ENCODE data around the gene CSPG4. TPM values are rescaled to one million over a fixed set of nuclear protein-coding genes. Genes with fewer than 3 reads are reported as not detected.

Gene CSPG4
- total and polyA plus RNA-seq, 2 of the 13 experiments (the other 11 are each of a cell fraction or from before 2014, with no cell fraction given), result 0.01 to 0.04 TPM

DNA sequence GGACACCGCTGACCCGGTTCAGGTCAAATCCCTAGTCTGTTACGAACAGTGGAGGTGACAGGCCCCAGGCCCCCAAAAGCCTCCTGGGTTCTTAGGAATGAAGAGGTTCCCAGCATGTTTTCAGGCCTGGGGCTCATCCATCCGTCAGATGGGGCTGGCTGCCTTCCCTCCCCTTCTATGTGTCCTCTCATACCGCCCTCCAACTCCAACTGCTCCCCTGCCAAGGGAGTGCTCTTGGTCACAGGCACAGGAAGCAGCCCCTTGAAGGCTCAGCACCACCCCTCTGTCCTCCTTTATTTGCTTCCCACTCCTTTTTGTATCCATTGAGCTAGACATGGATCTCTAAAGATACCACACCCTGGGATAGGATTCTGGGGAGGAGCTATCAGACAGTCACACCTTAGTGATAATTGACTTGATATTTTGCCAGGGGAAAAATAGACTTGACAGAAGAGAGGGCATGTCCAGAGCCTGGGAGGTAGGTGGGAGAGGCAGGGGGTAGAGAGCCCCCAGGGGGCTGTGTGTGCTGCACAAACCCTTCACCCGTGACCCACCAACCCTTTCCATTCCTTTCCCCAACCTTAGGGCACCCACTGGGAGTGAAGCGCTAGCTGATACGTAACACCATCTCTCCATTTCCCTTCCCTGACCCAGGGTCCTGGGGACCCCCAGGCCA lies 10.7 kb upstream of the CSPG4 start:
- no peaks in the 10 kb centered on the region for H4K20me1 ChIP-seq (ENCODE audit: insufficient read depth, low read length)
- DNase-seq (ENCODE audit: low spot score) (no peak), FAIRE-seq (no peak), ATAC-seq (no peak)
- intact Hi-C loops (cut with micrococcal nuclease; ENCODE audit: unreplicated experiment) (loop anchor here (10.0 kb wide), 1 partner anchor 201 kb away; no protein-coding TSS in a partner anchor), in situ Hi-C loops (cut with HindIII; ENCODE audit: extremely low pct_ligation_motif_present, low pct_unique_long_range_greater_than_20kb) (loop anchor here (10.0 kb wide), 2 partner anchors 81 to 201 kb away; no protein-coding TSS in a partner anchor)
- CTCF ChIA-PET (ENCODE audit: low intra/inter-chr PET ratio, low total read pairs), result interaction anchor here (0.9 kb wide), 1 partner anchor 10 kb away, joined by 3 read pairs; no protein-coding TSS in a partner anchor
- H3K9me3 ChIP-seq (ENCODE audit: low read length), result no peaks in the 10 kb centered on the region
- H3K4me3 ChIP-seq (replicated peaks in 1 of 3; ENCODE audit: insufficient read depth in 1 of 3, low read depth in 2 of 3, low read length in 3 of 3), result peak overlapping the region in 1 of 3 experiments; percentile 60; a peak in 2 of 6 replicates
- peaks cover 0 to 6% of the 10 kb centered on the region in 2 experiments; a peak in 2 of 5 replicates for H3K27me3 ChIP-seq (ENCODE audit: control insufficient read depth in 1 of 2, insufficient read depth in 2 of 2, low read length in 2 of 2)
- no TSS peak for BruUV-seq (replicated peaks)
- WGBS (ENCODE audit: low lambda C conversion rate), result 50% methylated on average over 7 of the region's 8 CpGs
- H3K36me3 ChIP-seq (replicated peaks in 1 of 2; ENCODE audit: control insufficient read depth in 1 of 2, insufficient read depth in 2 of 2, low read length in 2 of 2), result no peaks in the 10 kb centered on the region
- H3K9ac ChIP-seq (ENCODE audit: insufficient read depth, low read depth, low read length), result peak overlapping the region; percentile 82; the same call in 1 of the 2 replicates
- POLR2A ChIA-PET, result interaction anchor here (0.9 to 1.3 kb wide), 3 partner anchors 83 to 120 kb away, joined by 3 to 4 read pairs (median 4); partner anchors contain the start of genes IMP3, SNUPN and UBE2Q2
- no peaks in the 10 kb centered on the region for H3K79me2 ChIP-seq (ENCODE audit: insufficient read depth, low read length)
- TF ChIP-seq GPN1 (CRISPR knock-in tag; IDR thresholded peaks at IDR 0.05; ENCODE audit: borderline replicate concordance), result no peak
- 0 out of 2 replicates have a peak, but pooled peaks have one; percentile 23 for TF ChIP-seq CHD4 (IDR thresholded peaks at IDR 0.05; ENCODE audit: borderline replicate concordance, low read length)
- H3K4me2 ChIP-seq (ENCODE audit: low read depth, low read length), result peak overlapping the region; percentile 87
- peaks cover 27% of the 10 kb centered on the region for H3K4me1 ChIP-seq (ENCODE audit: insufficient read depth, low read length)
- H2AFZ ChIP-seq (ENCODE audit: low read length), result no peak overlapping the region
- peak overlapping the region; percentile 34 for H3K27ac ChIP-seq (ENCODE audit: extremely low read length, insufficient read depth, low read length)

DNA sequence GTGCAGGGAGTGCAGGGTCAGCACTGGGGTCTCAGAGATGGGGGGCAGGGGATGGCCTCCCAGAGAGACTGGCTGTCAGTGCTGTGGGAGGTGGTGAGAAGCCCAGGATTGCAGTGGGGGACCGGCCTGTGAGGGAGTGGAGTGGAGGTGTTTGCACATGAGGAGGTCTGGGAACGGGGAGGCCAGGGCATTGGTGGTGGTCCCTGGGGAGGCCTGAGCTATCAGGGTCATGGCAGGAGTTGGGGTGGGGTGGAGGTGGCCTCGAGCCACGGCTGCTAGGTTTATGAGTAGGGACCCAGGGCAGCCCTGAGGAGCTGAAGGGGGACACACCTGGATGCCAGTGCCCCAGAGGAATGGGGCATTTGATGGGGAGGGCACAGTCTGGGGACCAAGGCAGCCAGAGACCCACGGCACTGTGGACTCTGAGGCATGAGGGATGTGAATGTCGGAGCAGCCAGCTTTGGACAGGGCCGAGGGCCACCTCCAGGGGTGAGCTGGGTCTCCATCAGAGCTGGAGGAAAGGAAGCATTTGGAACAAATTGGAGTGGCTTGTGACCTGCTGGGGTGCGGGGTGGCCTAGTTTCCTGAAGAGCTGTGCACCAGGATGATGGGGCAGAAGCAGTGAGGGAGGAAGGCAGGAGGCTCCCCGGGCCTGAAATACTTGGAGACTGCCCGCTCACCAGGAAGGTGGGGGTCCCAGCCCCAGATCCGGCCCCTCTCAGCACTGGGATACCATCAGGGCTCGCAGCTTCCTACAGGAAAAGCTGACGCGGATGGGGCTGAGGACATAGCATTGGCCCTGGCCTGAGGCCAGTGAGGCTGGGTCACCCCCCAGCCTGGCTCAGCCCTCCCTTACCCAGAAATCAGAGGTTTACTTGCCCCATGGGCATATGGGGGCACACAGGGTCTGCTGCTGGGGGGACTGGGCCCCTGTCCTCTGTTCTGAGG lies 9.5 kb upstream of the CSPG4 start:
- H3K36me3 ChIP-seq (replicated peaks in 1 of 2; ENCODE audit: control insufficient read depth in 1 of 2, insufficient read depth in 2 of 2, low read length in 2 of 2), result no peaks in the 10 kb centered on the region
- H3K9ac ChIP-seq (ENCODE audit: insufficient read depth, low read depth, low read length), result no peak overlapping the region
- DNase-seq (ENCODE audit: low spot score), result no peak
- H2AFZ ChIP-seq (ENCODE audit: low read length), result no peak overlapping the region
- no peaks in the 10 kb centered on the region for H4K20me1 ChIP-seq (ENCODE audit: insufficient read depth, low read length)
- intact Hi-C loops (cut with micrococcal nuclease; ENCODE audit: unreplicated experiment) (loop anchor here (10.0 kb wide), 1 partner anchor 203 kb away; no protein-coding TSS in a partner anchor), in situ Hi-C loops (cut with HindIII; ENCODE audit: extremely low pct_ligation_motif_present, low pct_unique_long_range_greater_than_20kb) (loop anchor here (10.0 kb wide), 2 partner anchors 83 to 203 kb away; no protein-coding TSS in a partner anchor)
- no peaks in the 10 kb centered on the region for H3K9me3 ChIP-seq (ENCODE audit: low read length)
- H3K4me1 ChIP-seq (ENCODE audit: insufficient read depth, low read length), result peaks cover 27% of the 10 kb centered on the region
- H3K27ac ChIP-seq (ENCODE audit: extremely low read length, insufficient read depth, low read length), result no peak overlapping the region
- no peaks in the 10 kb centered on the region for H3K79me2 ChIP-seq (ENCODE audit: insufficient read depth, low read length)
- CTCF ChIA-PET (ENCODE audit: low intra/inter-chr PET ratio, low total read pairs), result no interaction called here
- 31% methylated on average over 8 of the region's 14 CpGs for WGBS (ENCODE audit: low lambda C conversion rate)
- no TSS peak for BruUV-seq (replicated peaks)
- H3K4me2 ChIP-seq (ENCODE audit: low read depth, low read length), result no peak overlapping the region
- POLR2A ChIA-PET, result no interaction called here
- FAIRE-seq, result no peak
- H3K4me3 ChIP-seq (replicated peaks in 1 of 3; ENCODE audit: insufficient read depth in 1 of 3, low read depth in 2 of 3, low read length in 3 of 3), result no peak overlapping the region
- H3K27me3 ChIP-seq (ENCODE audit: control insufficient read depth in 1 of 2, insufficient read depth in 2 of 2, low read length in 2 of 2), result peaks cover 0 to 9% of the 10 kb centered on the region in 2 experiments; a peak in 2 of 5 replicates
- no peak for ATAC-seq
- TF ChIP-seq ZNF30 (CRISPR knock-in tag; IDR thresholded peaks at IDR 0.05) (no peak), NRL (CRISPR knock-in tag; IDR thresholded peaks at IDR 0.05; ENCODE audit: borderline replicate concordance) (no peak), TOPORS (CRISPR knock-in tag; IDR thresholded peaks at IDR 0.05) (no peak), MBNL3 (CRISPR knock-in tag; conservative IDR thresholded peaks at IDR 0.05) (no peak), ZKSCAN5 (CRISPR knock-in tag; IDR thresholded peaks at IDR 0.05) (no peak), ZFAT (CRISPR knock-in tag; conservative IDR thresholded peaks at IDR 0.05) (no peak)
- TF ChIP-seq, protein P1, sequence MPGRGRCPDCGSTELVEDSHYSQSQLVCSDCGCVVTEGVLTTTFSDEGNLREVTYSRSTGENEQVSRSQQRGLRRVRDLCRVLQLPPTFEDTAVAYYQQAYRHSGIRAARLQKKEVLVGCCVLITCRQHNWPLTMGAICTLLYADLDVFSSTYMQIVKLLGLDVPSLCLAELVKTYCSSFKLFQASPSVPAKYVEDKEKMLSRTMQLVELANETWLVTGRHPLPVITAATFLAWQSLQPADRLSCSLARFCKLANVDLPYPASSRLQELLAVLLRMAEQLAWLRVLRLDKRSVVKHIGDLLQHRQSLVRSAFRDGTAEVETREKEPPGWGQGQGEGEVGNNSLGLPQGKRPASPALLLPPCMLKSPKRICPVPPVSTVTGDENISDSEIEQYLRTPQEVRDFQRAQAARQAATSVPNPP (CRISPR knock-in tag; IDR thresholded peaks at IDR 0.05), result no peak
- TF ChIP-seq, protein P2, sequence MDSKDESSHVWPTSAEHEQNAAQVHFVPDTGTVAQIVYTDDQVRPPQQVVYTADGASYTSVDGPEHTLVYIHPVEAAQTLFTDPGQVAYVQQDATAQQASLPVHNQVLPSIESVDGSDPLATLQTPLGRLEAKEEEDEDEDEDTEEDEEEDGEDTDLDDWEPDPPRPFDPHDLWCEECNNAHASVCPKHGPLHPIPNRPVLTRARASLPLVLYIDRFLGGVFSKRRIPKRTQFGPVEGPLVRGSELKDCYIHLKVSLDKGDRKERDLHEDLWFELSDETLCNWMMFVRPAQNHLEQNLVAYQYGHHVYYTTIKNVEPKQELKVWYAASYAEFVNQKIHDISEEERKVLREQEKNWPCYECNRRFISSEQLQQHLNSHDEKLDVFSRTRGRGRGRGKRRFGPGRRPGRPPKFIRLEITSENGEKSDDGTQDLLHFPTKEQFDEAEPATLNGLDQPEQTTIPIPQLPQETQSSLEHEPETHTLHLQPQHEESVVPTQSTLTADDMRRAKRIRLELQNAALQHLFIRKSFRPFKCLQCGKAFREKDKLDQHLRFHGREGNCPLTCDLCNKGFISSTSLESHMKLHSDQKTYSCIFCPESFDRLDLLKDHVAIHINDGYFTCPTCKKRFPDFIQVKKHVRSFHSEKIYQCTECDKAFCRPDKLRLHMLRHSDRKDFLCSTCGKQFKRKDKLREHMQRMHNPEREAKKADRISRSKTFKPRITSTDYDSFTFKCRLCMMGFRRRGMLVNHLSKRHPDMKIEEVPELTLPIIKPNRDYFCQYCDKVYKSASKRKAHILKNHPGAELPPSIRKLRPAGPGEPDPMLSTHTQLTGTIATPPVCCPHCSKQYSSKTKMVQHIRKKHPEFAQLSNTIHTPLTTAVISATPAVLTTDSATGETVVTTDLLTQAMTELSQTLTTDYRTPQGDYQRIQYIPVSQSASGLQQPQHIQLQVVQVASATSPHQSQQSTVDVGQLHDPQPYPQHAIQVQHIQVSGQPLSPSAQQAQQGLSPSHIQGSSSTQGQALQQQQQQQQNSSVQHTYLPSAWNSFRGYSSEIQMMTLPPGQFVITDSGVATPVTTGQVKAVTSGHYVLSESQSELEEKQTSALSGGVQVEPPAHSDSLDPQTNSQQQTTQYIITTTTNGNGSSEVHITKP (CRISPR knock-in tag; IDR thresholded peaks at IDR 0.05; ENCODE audit: low read depth), result no peak

Data from HepG2 (cell line).